Measurements from ENCODE around the gene MAML2.

DNA sequence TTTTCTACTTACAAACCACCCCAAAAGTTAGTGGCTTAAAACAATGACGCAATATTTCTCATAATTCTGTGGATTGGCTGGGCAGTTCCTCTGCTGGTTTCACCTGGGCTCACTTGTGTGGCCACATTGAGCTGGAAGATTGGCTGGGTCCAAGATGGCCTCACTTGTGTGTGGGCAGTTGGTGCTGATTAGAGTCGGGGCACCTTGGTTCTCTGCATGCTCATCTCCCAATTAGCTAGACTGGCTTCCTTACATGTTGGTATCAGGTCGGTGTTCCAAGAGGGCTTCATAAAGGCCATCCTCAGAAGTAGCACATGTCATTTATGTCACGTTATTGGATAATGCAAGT lies 12.5 kb downstream of the MAML2 start:
- TF ChIP-seq GATA2 (IDR thresholded peaks at IDR 0.05; ENCODE audit: low read depth, low read length): no peak
- no peak for TF ChIP-seq GATA3 (IDR thresholded peaks at IDR 0.05; ENCODE audit: low read depth, low read length)
